Suprapubic skin (tissue), 4 donors: ENCODE measurements around the gene ZDHHC14. TPM values are rescaled to one million over a fixed set of nuclear protein-coding genes. Genes with fewer than 3 reads are reported as not detected.

ENCODE experiments used
- DNase-seq, 2 donors: peaks; one replicate each; pipeline ENCODE4 v3.0.0-alpha.2; 2019; ENCODE audit warnings: low spot score in 2 of 2
- H3K27ac ChIP-seq: fragments of 200-600 bp; sonication (generic); one replicate; pipeline ENCODE4 v1.5.1; 2019
- H3K27me3 ChIP-seq: fragments of 200-600 bp; sonication (generic); one replicate; pipeline ENCODE4 v1.5.1; 2019
- H3K36me3 ChIP-seq: fragments of 200-600 bp; sonication (generic); one replicate; pipeline ENCODE4 v1.5.1; 2019
- H3K4me1 ChIP-seq: fragments of 200-600 bp; sonication (generic); one replicate; pipeline ENCODE4 v1.5.1; 2019
- H3K4me3 ChIP-seq: fragments of 200-600 bp; sonication (generic); one replicate; pipeline ENCODE4 v1.5.1; 2019; ENCODE audit warnings: mild to moderate bottlenecking
- H3K9me3 ChIP-seq: fragments of 200-600 bp; sonication (generic); one replicate; pipeline ENCODE4 v1.5.1; 2019
- EP300 ChIP-seq: sonication (generic); formaldehyde crosslinking; IDR thresholded peaks from one replicate; pipeline ENCODE4 v1.6.1; 2017; ENCODE audit warnings: antibody characterized with exemption
- POLR2A ChIP-seq, 2 donors: fragments of 450-650 bp; IDR thresholded peaks; one replicate each; pipeline ENCODE4 v1.6.1; 2017; ENCODE audit warnings: antibody characterized with exemption in 2 of 2, mild to moderate bottlenecking in 2 of 2, moderate library complexity in 2 of 2
- POLR2AphosphoS5 ChIP-seq, 3 donors: sonication (generic); formaldehyde crosslinking; IDR thresholded peaks; one replicate each; pipeline ENCODE4 v1.6.1; 2017; ENCODE audit warnings: antibody characterized with exemption in 3 of 3
- WGBS: methylation state at CpG from one replicate; pipeline ENCODE4 v1.1.5; 2018; 5-methylcytosine and 5-hydroxymethylcytosine counted together
- total RNA-seq, 4 donors: library from RNA; depleted of rRNA; stranded (reverse); fragments of >200 nt; gene quantifications; one replicate each; pipeline ENCODE4 v1.1.0, GENCODE V29; 2016
- TF ChIP-seq, protein P1 (sequence below), 2 donors: fragments of 200-600 bp in 1 of 2; fragments of 450-650 bp in 1 of 2; sonication (generic) in 1 of 2; IDR thresholded peaks; one replicate each; pipeline ENCODE4 v1.5.1; 2016 to 2019; ENCODE audit warnings: antibody characterized with exemption in 2 of 2, mild to moderate bottlenecking in 1 of 2, moderate library complexity in 1 of 2

Gene ZDHHC14
- total RNA-seq, 4 donors from 2014 or later: 4.3 to 9.9 (median 7.7) TPM

DNA sequence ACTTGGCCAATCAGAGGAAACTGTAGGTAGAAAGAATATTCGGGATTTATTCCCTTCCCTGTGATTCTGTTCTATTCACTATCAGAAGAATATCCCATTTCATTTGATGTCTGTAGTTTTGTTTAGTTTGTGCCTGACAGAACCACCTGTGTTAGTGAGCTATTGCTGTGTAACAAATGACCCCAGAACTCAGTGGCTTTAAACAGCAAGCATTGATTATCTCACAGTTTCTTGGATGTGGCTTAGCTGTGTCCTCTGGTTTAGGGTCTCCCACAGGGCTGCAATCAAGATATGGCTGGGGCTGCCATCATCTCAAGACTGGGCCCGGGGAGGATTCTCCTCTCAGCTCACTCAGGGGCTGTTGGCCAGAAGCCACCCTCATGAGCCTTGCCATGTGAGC, 143.7 kb downstream of the ZDHHC14 start:
- no peak for DNase-seq
- WGBS: 100% methylated on average over 2 of the region's 2 CpGs
- Histone ChIP-seq H3K36me3 (no peaks in the 10 kb centered on the region), H3K4me1 (peaks cover 17% of the 10 kb centered on the region), H3K4me3 (no peak overlapping the region), H3K9me3 (no peaks in the 10 kb centered on the region), H3K27ac (no peak overlapping the region), H3K27me3 (no peaks in the 10 kb centered on the region)
- no peak for TF ChIP-seq POLR2AphosphoS5 (IDR thresholded peaks at IDR 0.05)
- no peak for TF ChIP-seq EP300
- TF ChIP-seq POLR2A (IDR thresholded peaks at IDR 0.05): no peak
- TF ChIP-seq, protein P1, sequence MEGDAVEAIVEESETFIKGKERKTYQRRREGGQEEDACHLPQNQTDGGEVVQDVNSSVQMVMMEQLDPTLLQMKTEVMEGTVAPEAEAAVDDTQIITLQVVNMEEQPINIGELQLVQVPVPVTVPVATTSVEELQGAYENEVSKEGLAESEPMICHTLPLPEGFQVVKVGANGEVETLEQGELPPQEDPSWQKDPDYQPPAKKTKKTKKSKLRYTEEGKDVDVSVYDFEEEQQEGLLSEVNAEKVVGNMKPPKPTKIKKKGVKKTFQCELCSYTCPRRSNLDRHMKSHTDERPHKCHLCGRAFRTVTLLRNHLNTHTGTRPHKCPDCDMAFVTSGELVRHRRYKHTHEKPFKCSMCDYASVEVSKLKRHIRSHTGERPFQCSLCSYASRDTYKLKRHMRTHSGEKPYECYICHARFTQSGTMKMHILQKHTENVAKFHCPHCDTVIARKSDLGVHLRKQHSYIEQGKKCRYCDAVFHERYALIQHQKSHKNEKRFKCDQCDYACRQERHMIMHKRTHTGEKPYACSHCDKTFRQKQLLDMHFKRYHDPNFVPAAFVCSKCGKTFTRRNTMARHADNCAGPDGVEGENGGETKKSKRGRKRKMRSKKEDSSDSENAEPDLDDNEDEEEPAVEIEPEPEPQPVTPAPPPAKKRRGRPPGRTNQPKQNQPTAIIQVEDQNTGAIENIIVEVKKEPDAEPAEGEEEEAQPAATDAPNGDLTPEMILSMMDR (IDR thresholded peaks at IDR 0.05): no peak

DNA sequence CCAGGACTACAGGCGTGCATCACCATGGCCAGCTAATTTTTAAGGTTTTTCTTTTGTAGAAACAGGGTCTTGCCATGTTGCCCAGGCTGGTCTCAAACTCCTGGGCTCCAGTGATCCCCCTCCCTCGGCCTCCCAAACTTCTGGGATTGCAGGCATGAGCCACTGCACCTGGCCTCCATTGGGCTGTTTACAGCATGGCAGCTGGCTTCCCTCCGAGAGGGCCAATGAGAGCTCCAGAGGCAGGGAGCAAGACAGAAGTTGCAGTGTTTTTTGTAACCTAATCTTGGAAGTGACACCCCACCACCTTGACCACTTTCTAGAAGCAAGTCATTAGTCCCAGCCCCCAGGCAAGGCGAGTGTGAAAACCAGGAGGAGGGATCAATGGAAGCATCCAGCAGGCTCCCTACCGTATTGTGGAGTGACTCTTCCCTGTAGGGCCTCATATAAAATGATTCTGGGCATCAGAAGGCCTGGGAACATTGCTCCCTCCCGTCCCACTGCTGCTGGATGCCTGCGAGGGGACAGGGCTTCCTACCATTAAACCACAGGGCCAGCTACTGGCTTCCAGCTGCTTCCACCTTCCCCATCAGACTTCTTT, 144.4 kb downstream of the ZDHHC14 start:
- TF ChIP-seq EP300 (no peak), POLR2AphosphoS5 (IDR thresholded peaks at IDR 0.05) (no peak), POLR2A (IDR thresholded peaks at IDR 0.05) (no peak)
- TF ChIP-seq, protein P1 (IDR thresholded peaks at IDR 0.05): no peak
- no peaks in the 10 kb centered on the region for H3K27me3 ChIP-seq
- peaks cover 16% of the 10 kb centered on the region for H3K4me1 ChIP-seq
- WGBS: 96% methylated on average over 7 of the region's 7 CpGs
- no peak overlapping the region for H3K4me3 ChIP-seq
- H3K27ac ChIP-seq: no peak overlapping the region
- DNase-seq: no peak
- no peaks in the 10 kb centered on the region for H3K9me3 ChIP-seq
- no peaks in the 10 kb centered on the region for H3K36me3 ChIP-seq

DNA sequence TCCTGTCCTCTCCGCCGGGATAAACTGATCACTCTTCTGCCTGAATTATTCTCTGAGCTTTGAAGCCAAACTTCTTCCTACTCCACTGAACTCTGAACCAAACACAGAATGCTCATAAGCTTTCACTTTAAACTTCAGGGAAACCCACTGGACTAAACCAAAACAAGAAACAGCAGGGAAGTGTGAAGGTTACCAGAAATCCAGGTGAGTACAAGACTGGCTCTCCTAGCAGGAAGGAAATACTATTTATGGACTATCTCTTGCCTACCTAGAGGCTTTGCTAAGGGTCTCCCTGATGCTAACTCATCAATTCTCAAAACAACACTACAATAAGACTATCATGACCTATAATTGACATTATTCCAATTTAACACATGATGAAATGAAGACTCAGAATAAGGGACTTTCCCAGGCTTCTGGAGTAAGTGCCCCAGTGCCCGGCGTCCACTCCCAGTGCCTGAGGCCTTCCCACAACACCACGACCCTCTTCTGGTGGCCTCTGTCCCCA, 145.0 kb downstream of the ZDHHC14 start:
- WGBS: 85% methylated on average over 5 of the region's 5 CpGs
- no peak for DNase-seq
- H3K36me3 ChIP-seq: no peaks in the 10 kb centered on the region
- peaks cover 16% of the 10 kb centered on the region for H3K4me1 ChIP-seq
- H3K4me3 ChIP-seq: no peak overlapping the region
- TF ChIP-seq EP300 (no peak), POLR2AphosphoS5 (IDR thresholded peaks at IDR 0.05) (no peak), POLR2A (IDR thresholded peaks at IDR 0.05) (no peak)
- TF ChIP-seq, protein P1 (IDR thresholded peaks at IDR 0.05): no peak
- no peak overlapping the region for H3K27ac ChIP-seq
- no peaks in the 10 kb centered on the region for H3K9me3 ChIP-seq
- no peaks in the 10 kb centered on the region for H3K27me3 ChIP-seq

DNA sequence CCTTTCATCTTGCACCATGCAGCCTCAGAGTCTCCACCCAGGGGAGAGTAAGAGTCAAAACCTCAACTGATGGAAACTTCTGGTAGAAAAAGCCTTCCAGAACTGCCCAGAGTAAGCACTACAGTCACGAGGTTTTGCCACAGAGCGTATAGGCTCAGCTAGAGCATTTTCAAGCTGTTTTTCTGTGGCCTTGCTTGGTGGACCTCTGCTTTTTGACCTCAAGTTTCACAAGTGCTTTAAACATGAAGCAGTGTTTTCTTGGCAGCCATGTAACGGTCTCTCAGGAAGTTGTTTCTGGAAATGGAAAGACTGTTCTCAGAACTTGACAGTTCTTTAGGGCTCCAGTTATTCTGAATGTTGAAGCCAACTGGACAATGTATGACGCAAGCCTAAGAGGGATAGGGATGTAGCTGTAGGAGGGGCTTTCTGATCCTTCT, 146.5 kb downstream of the ZDHHC14 start:
- H3K4me3 ChIP-seq: no peak overlapping the region
- H3K4me1 ChIP-seq: peaks cover 20% of the 10 kb centered on the region
- H3K27me3 ChIP-seq: no peaks in the 10 kb centered on the region
- H3K27ac ChIP-seq: no peak overlapping the region
- no peak for DNase-seq
- no peaks in the 10 kb centered on the region for H3K36me3 ChIP-seq
- H3K9me3 ChIP-seq: no peaks in the 10 kb centered on the region
- WGBS: 68% methylated on average over 4 of the region's 4 CpGs
- TF ChIP-seq POLR2A (IDR thresholded peaks at IDR 0.05): no peak

DNA sequence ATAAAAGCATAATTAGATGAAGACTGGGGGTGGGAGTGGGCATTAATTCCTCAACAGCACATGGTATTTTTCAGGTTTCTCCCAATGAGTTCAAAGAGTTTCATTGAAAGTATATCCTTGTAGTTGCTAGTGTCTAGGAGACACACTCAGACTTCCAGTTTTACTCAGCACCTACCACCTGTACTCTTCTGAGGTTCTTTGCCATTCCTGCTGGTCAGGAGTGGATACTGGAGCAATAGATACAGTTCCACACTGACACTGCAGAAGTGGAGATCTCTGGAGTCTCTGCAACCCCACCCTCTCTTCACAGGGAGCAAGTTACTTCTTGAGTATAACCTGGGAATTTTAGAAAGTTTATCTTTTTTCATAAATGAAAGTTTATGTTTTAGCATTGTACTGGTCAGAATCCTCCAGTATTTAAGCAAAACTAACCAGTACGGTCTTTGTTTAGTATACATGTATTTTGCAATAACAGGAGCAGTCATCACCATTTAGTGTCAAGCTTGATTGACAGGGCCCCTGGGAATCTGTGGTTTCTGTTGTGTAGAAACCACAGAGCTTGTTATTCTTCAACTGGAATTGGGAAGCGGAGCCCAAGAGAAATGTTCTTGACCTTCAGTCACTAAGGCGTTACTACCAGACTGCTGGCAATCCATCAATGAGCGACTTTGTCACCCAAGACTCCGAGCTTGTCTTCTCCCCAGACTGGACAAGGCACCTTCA, 148.1 kb downstream of the ZDHHC14 start:
- no peaks in the 10 kb centered on the region for H3K9me3 ChIP-seq
- H3K27me3 ChIP-seq: no peaks in the 10 kb centered on the region
- no peak overlapping the region for H3K4me3 ChIP-seq
- H3K36me3 ChIP-seq: no peaks in the 10 kb centered on the region
- H3K27ac ChIP-seq: no peak overlapping the region
- peaks cover 25% of the 10 kb centered on the region for H3K4me1 ChIP-seq
- DNase-seq: peak in 1 of 2 donors; percentile 75
- WGBS: 71% methylated on average over 5 of the region's 5 CpGs
- TF ChIP-seq, protein P1 (IDR thresholded peaks at IDR 0.05): no peak
- TF ChIP-seq POLR2AphosphoS5 (IDR thresholded peaks at IDR 0.05) (peak in 1 of 3 donors; percentile 36), POLR2A (IDR thresholded peaks at IDR 0.05) (no peak), EP300 (no peak)
